ENCODE results near the gene MRGPRX3. TPM values are rescaled to one million over a fixed set of nuclear protein-coding genes. Genes with fewer than 3 reads are reported as not detected.

Gene MRGPRX3
- total RNA-seq, 3 donors from 2014 or later (not counting 1 experiment from before 2014, with no cell fraction given) = not detected

- no peaks in the 10 kb centered on the region for H3K4me1 Mint-ChIP-seq
- no peak overlapping the region for H3K4me3 Mint-ChIP-seq
- intact Hi-C loops (cut with micrococcal nuclease) = no loop called here
- no peaks in the 10 kb centered on the region for H3K36me3 Mint-ChIP-seq
- no peaks in the 10 kb centered on the region for H3K4me1 ChIP-seq (ENCODE audit: control insufficient read depth, insufficient read depth, low read length)
- H3K27ac ChIP-seq (ENCODE audit: low read length) = no peak overlapping the region
- no peak overlapping the region for H3K4me3 ChIP-seq (ENCODE audit: low read length)
- no peaks in the 10 kb centered on the region for H3K9me3 Mint-ChIP-seq
- no peak for TF ChIP-seq CTCF (IDR thresholded peaks at IDR 0.05)
- no peaks in the 10 kb centered on the region for H3K27me3 ChIP-seq (ENCODE audit: control insufficient read depth, insufficient read depth, low read length)
- H3K27me3 Mint-ChIP-seq (ENCODE audit: low read depth in 2 of 2) = peaks cover 11 to 26% of the 10 kb centered on the region in 2 donors
- H3K36me3 ChIP-seq (ENCODE audit: control insufficient read depth, insufficient read depth, low read length) = no peaks in the 10 kb centered on the region
- no peak overlapping the region for H3K27ac Mint-ChIP-seq
- no peaks in the 10 kb centered on the region for H3K9me3 ChIP-seq (ENCODE audit: control insufficient read depth, insufficient read depth, low read length)
- no peak for DNase-seq
- 25% methylated on average over 1 of the region's 2 CpGs for WGBS (ENCODE audit: insufficient coverage)
- no peak for ATAC-seq
These were observed 2.9 kb downstream of the MRGPRX3 start for GRCh38 chr11:18135308-18135707.

GRCh38 chr11:18137186-18137800 is 4.9 kb downstream of the MRGPRX3 start:
- Mint-ChIP-seq H3K27me3 (ENCODE audit: low read depth in 2 of 2) (peaks cover 5 to 25% of the 10 kb centered on the region in 2 donors), H3K4me3 (no peak overlapping the region), H3K4me1 (no peaks in the 10 kb centered on the region), H3K9me3 (no peaks in the 10 kb centered on the region), H3K36me3 (no peaks in the 10 kb centered on the region), H3K27ac (no peak overlapping the region)
- intact Hi-C loops (cut with micrococcal nuclease) = no loop called here
- Histone ChIP-seq H3K36me3 (ENCODE audit: control insufficient read depth, insufficient read depth, low read length) (no peaks in the 10 kb centered on the region), H3K4me1 (ENCODE audit: control insufficient read depth, insufficient read depth, low read length) (no peaks in the 10 kb centered on the region), H3K9me3 (ENCODE audit: control insufficient read depth, insufficient read depth, low read length) (no peaks in the 10 kb centered on the region), H3K27ac (ENCODE audit: low read length) (no peak overlapping the region), H3K27me3 (ENCODE audit: control insufficient read depth, insufficient read depth, low read length) (no peaks in the 10 kb centered on the region), H3K4me3 (ENCODE audit: low read length) (no peak overlapping the region)
- DNase-seq (no peak), ATAC-seq (no peak)
- TF ChIP-seq CTCF (IDR thresholded peaks at IDR 0.05) = no peak
- 91% methylated on average over 29 of the region's 29 CpGs for WGBS (ENCODE audit: insufficient coverage)

GRCh38 chr11:18140145-18140544 is 7.8 kb downstream of the MRGPRX3 start:
- Mint-ChIP-seq H3K36me3 (no peaks in the 10 kb centered on the region), H3K4me1 (no peaks in the 10 kb centered on the region), H3K4me3 (no peak overlapping the region), H3K9me3 (no peaks in the 10 kb centered on the region), H3K27me3 (ENCODE audit: low read depth in 2 of 2) (peaks cover 23 to 30% of the 10 kb centered on the region in 2 donors), H3K27ac (no peak overlapping the region)
- ATAC-seq (no peak), DNase-seq (no peak)
- whole genome bisulfite sequencing (ENCODE audit: insufficient coverage) = 100% methylated on average over 2 of the region's 2 CpGs
- Histone ChIP-seq H3K36me3 (ENCODE audit: control insufficient read depth, insufficient read depth, low read length) (no peaks in the 10 kb centered on the region), H3K4me3 (ENCODE audit: low read length) (no peak overlapping the region), H3K9me3 (ENCODE audit: control insufficient read depth, insufficient read depth, low read length) (no peaks in the 10 kb centered on the region), H3K27me3 (ENCODE audit: control insufficient read depth, insufficient read depth, low read length) (no peaks in the 10 kb centered on the region), H3K4me1 (ENCODE audit: control insufficient read depth, insufficient read depth, low read length) (no peaks in the 10 kb centered on the region), H3K27ac (ENCODE audit: low read length) (no peak overlapping the region)
- intact Hi-C loops (cut with micrococcal nuclease) = no loop called here
- TF ChIP-seq CTCF (IDR thresholded peaks at IDR 0.05) = no peak

- Mint-ChIP-seq H3K4me3 (no peak overlapping the region), H3K36me3 (no peaks in the 10 kb centered on the region), H3K4me1 (peaks cover 0 to 9% of the 10 kb centered on the region in 2 donors), H3K9me3 (no peaks in the 10 kb centered on the region), H3K27me3 (ENCODE audit: low read depth in 2 of 2) (peaks cover 26 to 35% of the 10 kb centered on the region in 2 donors), H3K27ac (no peak overlapping the region)
- Histone ChIP-seq H3K27me3 (ENCODE audit: control insufficient read depth, insufficient read depth, low read length) (peaks cover 2% of the 10 kb centered on the region), H3K36me3 (ENCODE audit: control insufficient read depth, insufficient read depth, low read length) (no peaks in the 10 kb centered on the region), H3K4me3 (ENCODE audit: low read length) (no peak overlapping the region), H3K27ac (ENCODE audit: low read length) (no peak overlapping the region), H3K9me3 (ENCODE audit: control insufficient read depth, insufficient read depth, low read length) (no peaks in the 10 kb centered on the region), H3K4me1 (ENCODE audit: control insufficient read depth, insufficient read depth, low read length) (no peaks in the 10 kb centered on the region)
- no peak for TF ChIP-seq CTCF (IDR thresholded peaks at IDR 0.05)
- 85% methylated on average over 4 of the region's 5 CpGs for WGBS (ENCODE audit: insufficient coverage)
- intact Hi-C loops (cut with micrococcal nuclease) = no loop called here
- DNase-seq (no peak), ATAC-seq (no peak)
These were observed 11.9 kb downstream of the MRGPRX3 start for GRCh38 chr11:18144243-18144642.

Data from natural killer cell (primary cell).